ENCODE data around the gene SLC35F3. TPM values are rescaled to one million over a fixed set of nuclear protein-coding genes. Genes with fewer than 3 reads are reported as not detected.
"Not testable (repeated sequence)": the region's sequence is repeated elsewhere in the genome, so short reads cannot be mapped to it uniquely, and the experiment has no call there.

Gene SLC35F3
- total and polyA plus RNA-seq, 4 donors = 0.01 to 0.37 (median 0.08) TPM; not detected in 1

DNA sequence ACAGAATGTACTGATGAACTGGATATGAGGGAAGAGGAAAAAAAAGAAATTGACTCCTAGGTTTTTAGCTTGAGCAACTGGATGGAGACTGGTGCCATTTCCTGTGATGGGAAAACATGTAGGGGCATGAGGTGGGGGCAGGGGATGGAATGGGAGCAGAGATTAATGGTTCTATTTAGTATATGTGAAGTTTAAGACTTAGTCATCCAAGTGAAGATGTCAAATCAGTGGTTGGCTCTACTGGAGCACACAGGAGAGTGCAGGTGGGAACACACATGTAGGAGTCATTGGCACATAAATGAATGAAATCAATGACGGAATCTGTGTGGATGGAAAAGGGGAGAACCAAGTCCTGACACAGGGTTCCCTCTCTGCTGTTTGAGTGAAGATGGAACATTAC is 244.3 kb downstream of the SLC35F3 start:
- Histone ChIP-seq H3K4me3 (ENCODE audit: low read depth in 1 of 3, low read length in 3 of 3) (no peak overlapping the region), H3K27me3 (ENCODE audit: control insufficient read depth in 4 of 4, insufficient read depth in 4 of 4, low read length in 3 of 4) (no peaks in the 10 kb centered on the region), H3K27ac (ENCODE audit: low read depth in 1 of 2, low read length in 2 of 2) (no peak overlapping the region), H3K36me3 (ENCODE audit: control insufficient read depth in 4 of 4, insufficient read depth in 3 of 4, low read depth in 1 of 4, low read length in 3 of 4) (no peaks in the 10 kb centered on the region), H3K9ac (ENCODE audit: low read depth in 1 of 2, low read length in 2 of 2) (no peak overlapping the region), H3K9me3 (ENCODE audit: control insufficient read depth in 4 of 4, low read length in 3 of 4) (no peaks in the 10 kb centered on the region), H3K4me1 (ENCODE audit: control insufficient read depth in 4 of 4, insufficient read depth in 4 of 4, low read length in 3 of 4) (no peaks in the 10 kb centered on the region)
- 98% methylated on average over 1 of the region's 1 CpG for WGBS
- no peak for DNase-seq (ENCODE audit: low spot score)
- TF ChIP-seq, protein P1, sequence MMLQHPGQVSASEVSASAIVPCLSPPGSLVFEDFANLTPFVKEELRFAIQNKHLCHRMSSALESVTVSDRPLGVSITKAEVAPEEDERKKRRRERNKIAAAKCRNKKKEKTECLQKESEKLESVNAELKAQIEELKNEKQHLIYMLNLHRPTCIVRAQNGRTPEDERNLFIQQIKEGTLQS (IDR thresholded peaks at IDR 0.05) = no peak
- TF ChIP-seq HNF4A (conservative IDR thresholded peaks at IDR 0.05) = no peak
- no peak for TF ChIP-seq TAF1 (conservative IDR thresholded peaks at IDR 0.05)

DNA sequence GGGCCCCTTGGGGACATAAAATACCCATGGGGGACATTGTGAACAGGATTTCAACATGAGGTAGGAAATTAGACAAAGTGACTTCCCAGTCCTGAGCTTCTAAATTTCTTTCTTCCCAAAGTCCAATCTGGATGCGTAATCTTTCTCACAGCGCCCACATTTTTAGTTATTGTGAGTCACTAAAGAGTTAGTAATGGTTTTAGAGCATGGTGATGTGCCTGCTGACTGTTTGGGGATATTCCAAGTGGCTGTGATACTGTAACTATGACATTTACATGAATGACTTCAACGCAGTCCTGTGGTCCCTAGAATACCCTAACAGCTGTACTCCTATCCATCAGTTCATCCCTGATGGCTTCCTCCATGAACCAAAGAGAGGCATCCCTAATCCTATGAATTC is 244.7 kb downstream of the SLC35F3 start:
- no peak for DNase-seq (ENCODE audit: low spot score)
- TF ChIP-seq TAF1 (conservative IDR thresholded peaks at IDR 0.05) (no peak), RAD21 (IDR thresholded peaks at IDR 0.05) (no peak)

DNA sequence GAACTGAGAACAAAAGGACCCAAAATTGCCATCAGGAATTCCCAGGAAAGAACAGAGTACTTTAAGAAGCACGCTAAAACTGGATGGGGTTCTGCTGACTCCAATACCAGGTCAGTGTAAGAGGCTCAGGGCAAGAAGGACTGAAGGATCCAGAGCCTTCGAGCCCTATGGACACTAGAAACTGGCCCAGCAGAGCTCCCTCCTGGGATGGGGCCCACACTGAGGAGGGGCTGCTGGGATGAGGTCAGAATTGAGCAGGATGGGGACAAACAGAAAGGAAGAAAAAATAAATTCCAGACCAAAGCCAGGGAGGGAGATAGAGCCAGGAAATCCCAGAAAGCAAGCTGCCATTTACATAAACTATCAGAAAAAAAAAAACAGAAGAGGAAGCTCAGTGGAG is 246.4 kb downstream of the SLC35F3 start:
- Histone ChIP-seq H3K27ac (ENCODE audit: low read depth in 1 of 2, low read length in 2 of 2) (no peak overlapping the region), H3K4me1 (ENCODE audit: control insufficient read depth in 4 of 4, insufficient read depth in 4 of 4, low read length in 3 of 4) (no peaks in the 10 kb centered on the region), H3K9me3 (ENCODE audit: control insufficient read depth in 4 of 4, low read length in 3 of 4) (no peaks in the 10 kb centered on the region), H3K9ac (ENCODE audit: low read depth in 1 of 2, low read length in 2 of 2) (no peak overlapping the region), H3K27me3 (ENCODE audit: control insufficient read depth in 4 of 4, insufficient read depth in 4 of 4, low read length in 3 of 4) (no peaks in the 10 kb centered on the region), H3K4me3 (ENCODE audit: low read depth in 1 of 3, low read length in 3 of 3) (no peak overlapping the region), H3K36me3 (ENCODE audit: control insufficient read depth in 4 of 4, insufficient read depth in 3 of 4, low read depth in 1 of 4, low read length in 3 of 4) (no peaks in the 10 kb centered on the region)
- 82% methylated on average over 2 of the region's 2 CpGs for WGBS
- TF ChIP-seq HNF4A (conservative IDR thresholded peaks at IDR 0.05) (no peak), JUND (IDR thresholded peaks at IDR 0.05) (no peak), FOXA2 (IDR thresholded peaks at IDR 0.05) (no peak), RAD21 (IDR thresholded peaks at IDR 0.05) (no peak), NR2F2 (IDR thresholded peaks at IDR 0.05) (no peak), EGR1 (IDR thresholded peaks at IDR 0.05; ENCODE audit: low read depth in 2 of 2) (no peak), TAF1 (conservative IDR thresholded peaks at IDR 0.05) (no peak), GABPA (IDR thresholded peaks at IDR 0.05 in 1 of 2, conservative IDR thresholded peaks at IDR 0.05 in 1 of 2) (no peak), HNF4G (IDR thresholded peaks at IDR 0.05) (no peak), SP1 (IDR thresholded peaks at IDR 0.05) (no peak), FOXA1 (IDR thresholded peaks at IDR 0.05) (no peak), RXRA (IDR thresholded peaks at IDR 0.05) (no peak)
- TF ChIP-seq, protein P2, sequence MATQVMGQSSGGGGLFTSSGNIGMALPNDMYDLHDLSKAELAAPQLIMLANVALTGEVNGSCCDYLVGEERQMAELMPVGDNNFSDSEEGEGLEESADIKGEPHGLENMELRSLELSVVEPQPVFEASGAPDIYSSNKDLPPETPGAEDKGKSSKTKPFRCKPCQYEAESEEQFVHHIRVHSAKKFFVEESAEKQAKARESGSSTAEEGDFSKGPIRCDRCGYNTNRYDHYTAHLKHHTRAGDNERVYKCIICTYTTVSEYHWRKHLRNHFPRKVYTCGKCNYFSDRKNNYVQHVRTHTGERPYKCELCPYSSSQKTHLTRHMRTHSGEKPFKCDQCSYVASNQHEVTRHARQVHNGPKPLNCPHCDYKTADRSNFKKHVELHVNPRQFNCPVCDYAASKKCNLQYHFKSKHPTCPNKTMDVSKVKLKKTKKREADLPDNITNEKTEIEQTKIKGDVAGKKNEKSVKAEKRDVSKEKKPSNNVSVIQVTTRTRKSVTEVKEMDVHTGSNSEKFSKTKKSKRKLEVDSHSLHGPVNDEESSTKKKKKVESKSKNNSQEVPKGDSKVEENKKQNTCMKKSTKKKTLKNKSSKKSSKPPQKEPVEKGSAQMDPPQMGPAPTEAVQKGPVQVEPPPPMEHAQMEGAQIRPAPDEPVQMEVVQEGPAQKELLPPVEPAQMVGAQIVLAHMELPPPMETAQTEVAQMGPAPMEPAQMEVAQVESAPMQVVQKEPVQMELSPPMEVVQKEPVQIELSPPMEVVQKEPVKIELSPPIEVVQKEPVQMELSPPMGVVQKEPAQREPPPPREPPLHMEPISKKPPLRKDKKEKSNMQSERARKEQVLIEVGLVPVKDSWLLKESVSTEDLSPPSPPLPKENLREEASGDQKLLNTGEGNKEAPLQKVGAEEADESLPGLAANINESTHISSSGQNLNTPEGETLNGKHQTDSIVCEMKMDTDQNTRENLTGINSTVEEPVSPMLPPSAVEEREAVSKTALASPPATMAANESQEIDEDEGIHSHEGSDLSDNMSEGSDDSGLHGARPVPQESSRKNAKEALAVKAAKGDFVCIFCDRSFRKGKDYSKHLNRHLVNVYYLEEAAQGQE (IDR thresholded peaks at IDR 0.05) = no peak
- TF ChIP-seq, protein P3, sequence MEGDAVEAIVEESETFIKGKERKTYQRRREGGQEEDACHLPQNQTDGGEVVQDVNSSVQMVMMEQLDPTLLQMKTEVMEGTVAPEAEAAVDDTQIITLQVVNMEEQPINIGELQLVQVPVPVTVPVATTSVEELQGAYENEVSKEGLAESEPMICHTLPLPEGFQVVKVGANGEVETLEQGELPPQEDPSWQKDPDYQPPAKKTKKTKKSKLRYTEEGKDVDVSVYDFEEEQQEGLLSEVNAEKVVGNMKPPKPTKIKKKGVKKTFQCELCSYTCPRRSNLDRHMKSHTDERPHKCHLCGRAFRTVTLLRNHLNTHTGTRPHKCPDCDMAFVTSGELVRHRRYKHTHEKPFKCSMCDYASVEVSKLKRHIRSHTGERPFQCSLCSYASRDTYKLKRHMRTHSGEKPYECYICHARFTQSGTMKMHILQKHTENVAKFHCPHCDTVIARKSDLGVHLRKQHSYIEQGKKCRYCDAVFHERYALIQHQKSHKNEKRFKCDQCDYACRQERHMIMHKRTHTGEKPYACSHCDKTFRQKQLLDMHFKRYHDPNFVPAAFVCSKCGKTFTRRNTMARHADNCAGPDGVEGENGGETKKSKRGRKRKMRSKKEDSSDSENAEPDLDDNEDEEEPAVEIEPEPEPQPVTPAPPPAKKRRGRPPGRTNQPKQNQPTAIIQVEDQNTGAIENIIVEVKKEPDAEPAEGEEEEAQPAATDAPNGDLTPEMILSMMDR (IDR thresholded peaks at IDR 0.05; ENCODE audit: low read depth, low read length, missing input control) = no peak
- TF ChIP-seq, protein P1 (IDR thresholded peaks at IDR 0.05) = no peak
- TF ChIP-seq, protein P4, sequence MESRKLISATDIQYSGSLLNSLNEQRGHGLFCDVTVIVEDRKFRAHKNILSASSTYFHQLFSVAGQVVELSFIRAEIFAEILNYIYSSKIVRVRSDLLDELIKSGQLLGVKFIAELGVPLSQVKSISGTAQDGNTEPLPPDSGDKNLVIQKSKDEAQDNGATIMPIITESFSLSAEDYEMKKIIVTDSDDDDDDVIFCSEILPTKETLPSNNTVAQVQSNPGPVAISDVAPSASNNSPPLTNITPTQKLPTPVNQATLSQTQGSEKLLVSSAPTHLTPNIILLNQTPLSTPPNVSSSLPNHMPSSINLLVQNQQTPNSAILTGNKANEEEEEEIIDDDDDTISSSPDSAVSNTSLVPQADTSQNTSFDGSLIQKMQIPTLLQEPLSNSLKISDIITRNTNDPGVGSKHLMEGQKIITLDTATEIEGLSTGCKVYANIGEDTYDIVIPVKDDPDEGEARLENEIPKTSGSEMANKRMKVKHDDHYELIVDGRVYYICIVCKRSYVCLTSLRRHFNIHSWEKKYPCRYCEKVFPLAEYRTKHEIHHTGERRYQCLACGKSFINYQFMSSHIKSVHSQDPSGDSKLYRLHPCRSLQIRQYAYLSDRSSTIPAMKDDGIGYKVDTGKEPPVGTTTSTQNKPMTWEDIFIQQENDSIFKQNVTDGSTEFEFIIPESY (IDR thresholded peaks at IDR 0.05) = no peak
- TF ChIP-seq, protein P5, sequence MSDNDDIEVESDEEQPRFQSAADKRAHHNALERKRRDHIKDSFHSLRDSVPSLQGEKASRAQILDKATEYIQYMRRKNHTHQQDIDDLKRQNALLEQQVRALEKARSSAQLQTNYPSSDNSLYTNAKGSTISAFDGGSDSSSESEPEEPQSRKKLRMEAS (IDR thresholded peaks at IDR 0.05) = no peak
- DNase-seq (ENCODE audit: low spot score) = no peak

More for the DNA sequence above, 244.7 kb downstream of the SLC35F3 start:
- no peak overlapping the region for H3K9ac ChIP-seq (ENCODE audit: low read depth in 1 of 2, low read length in 2 of 2)
- no peaks in the 10 kb centered on the region for H3K4me1 ChIP-seq (ENCODE audit: control insufficient read depth in 4 of 4, insufficient read depth in 4 of 4, low read length in 3 of 4)
- H3K9me3 ChIP-seq (ENCODE audit: control insufficient read depth in 4 of 4, low read length in 3 of 4) = no peaks in the 10 kb centered on the region
- H3K36me3 ChIP-seq (ENCODE audit: control insufficient read depth in 4 of 4, insufficient read depth in 3 of 4, low read depth in 1 of 4, low read length in 3 of 4) = no peaks in the 10 kb centered on the region
- H3K27ac ChIP-seq (ENCODE audit: low read depth in 1 of 2, low read length in 2 of 2) = no peak overlapping the region
- H3K27me3 ChIP-seq (ENCODE audit: control insufficient read depth in 4 of 4, insufficient read depth in 4 of 4, low read length in 3 of 4) = no peaks in the 10 kb centered on the region
- whole genome bisulfite sequencing = 80% methylated on average over 3 of the region's 3 CpGs
- H3K4me3 ChIP-seq (ENCODE audit: low read depth in 1 of 3, low read length in 3 of 3) = no peak overlapping the region

DNA sequence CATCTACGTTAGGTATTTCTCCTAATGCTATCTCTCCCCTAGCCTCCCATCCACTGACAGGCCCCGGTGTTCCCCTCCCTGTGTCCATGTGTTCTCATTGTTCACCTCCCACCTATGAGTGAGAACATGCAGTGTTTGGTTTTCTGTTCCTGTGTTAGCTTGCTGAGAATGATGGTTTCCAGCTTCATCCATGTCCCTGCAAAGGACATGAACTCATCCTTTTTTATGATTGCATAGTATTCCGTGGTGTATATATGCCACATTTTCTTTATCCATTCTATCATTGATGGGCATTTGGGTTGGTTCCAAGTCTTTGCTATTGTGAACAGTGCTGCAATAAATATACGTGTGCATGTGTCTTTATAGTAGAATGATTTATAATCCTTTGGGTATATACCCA is 247.9 kb downstream of the SLC35F3 start:
- WGBS = 97% methylated on average over 4 of the region's 4 CpGs
- not testable (repeated sequence) for H3K27ac ChIP-seq (ENCODE audit: low read depth in 1 of 2, low read length in 2 of 2); H3K4me1 ChIP-seq (ENCODE audit: control insufficient read depth in 4 of 4, insufficient read depth in 4 of 4, low read length in 3 of 4); H3K36me3 ChIP-seq (ENCODE audit: control insufficient read depth in 4 of 4, insufficient read depth in 3 of 4, low read depth in 1 of 4, low read length in 3 of 4); H3K9ac ChIP-seq (ENCODE audit: low read depth in 1 of 2, low read length in 2 of 2); H3K4me3 ChIP-seq (ENCODE audit: low read depth in 1 of 3, low read length in 3 of 3); H3K9me3 ChIP-seq (ENCODE audit: control insufficient read depth in 4 of 4, low read length in 3 of 4); DNase-seq (ENCODE audit: low spot score); H3K27me3 ChIP-seq (ENCODE audit: control insufficient read depth in 4 of 4, insufficient read depth in 4 of 4, low read length in 3 of 4)
